ENCODE measurements around the gene NAA35.

DNA sequence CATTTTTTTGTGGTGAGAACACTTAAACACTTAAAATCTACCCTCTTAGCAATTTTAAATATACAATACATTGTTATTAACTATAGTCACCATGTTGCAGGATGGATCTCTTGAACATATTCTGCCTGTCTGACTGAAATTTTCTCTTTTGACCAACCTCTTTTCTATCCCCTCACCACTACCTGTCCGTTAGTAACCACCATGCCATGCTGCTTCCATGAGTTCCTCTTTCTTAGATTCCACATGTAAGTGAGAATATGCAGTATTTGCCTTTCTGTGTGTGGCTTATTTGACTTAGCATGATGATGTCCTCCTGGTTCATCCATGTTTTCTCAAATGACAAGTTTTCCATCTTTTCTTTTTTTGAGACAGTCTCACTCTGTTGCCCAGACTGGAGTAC, 48.5 kb upstream of the NAA35 start:
- TF ChIP-seq CTCF (conservative IDR thresholded peaks at IDR 0.05) = no peak
- no peak for TF ChIP-seq EZH2 (IDR thresholded peaks at IDR 0.05; ENCODE audit: low read depth)
